AML-193 (cell line): ENCODE results near the gene TMEM191C.
"Not testable (repeated sequence)": the region's sequence is repeated elsewhere in the genome, so short reads cannot be mapped to it uniquely, and the experiment has no call there.

ENCODE experiments used
- DNase-seq, 2 experiments: peaks; one replicate each; lab custom pipeline; 2025; lab: John Stamatoyannopoulos, UW

TMEM191C gene

DNA sequence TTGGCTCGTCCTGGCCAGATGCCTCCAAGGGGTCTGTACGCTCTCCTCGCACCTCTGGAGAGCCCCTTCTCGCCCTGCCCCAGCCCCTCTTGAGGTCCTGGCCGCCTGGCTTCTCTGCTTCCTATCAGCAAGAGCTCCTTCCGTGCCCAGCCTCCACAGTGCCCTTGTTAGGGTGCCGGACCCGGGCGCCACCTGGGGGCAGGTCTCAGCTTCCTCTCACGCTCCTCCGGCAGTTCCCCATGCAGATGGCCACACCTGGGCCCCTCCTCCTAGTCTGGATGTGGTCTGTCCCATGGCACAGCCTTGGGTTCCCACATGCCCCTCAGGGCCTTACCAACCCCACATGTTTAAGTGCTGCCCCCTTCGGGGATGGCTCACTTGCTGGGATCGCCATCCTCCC, 6.5 kb downstream of the TMEM191C start:
- DNase-seq = not testable (repeated sequence)

DNA sequence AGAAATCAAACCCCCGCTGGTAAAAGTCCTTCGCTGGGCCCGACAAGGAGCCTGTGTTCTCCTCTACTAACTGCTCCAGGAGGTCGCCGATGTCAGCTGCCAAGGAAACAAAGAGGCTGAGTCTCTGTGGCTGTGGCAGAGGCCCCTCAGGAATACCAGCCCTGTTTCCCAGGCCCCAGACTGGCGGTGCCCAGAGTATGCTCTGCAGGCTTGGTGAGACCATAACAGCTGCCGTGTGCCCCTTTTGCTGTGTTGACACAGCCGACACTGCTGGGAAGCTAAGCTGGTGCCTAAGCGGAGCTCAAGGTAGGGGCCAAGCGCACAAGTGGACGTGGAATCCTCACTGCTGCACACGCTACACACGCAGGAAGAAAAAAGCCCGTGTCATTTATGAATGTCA, 16.9 kb downstream of the TMEM191C start:
- DNase-seq = not testable (repeated sequence)

DNA sequence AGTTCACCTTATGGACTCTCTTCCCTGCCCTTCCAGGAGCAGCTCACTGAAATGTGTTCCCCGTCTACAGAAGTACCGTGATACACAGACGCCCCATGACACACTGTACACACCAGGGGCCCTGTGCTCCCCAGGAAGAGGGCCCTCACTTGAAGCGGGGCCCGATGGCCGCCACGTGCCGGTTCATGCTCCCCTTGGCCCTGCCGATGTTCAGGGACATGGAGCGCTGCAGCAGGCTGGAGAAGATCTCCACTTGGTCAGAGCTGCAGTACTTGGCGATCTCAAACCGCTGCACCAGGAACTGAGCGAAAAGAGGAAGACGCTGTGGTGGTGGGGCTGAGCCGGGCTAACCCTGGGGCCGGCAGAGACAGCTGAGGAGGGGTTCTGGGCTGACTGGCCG, 20.5 kb downstream of the TMEM191C start:
- not testable (repeated sequence) for DNase-seq

DNA sequence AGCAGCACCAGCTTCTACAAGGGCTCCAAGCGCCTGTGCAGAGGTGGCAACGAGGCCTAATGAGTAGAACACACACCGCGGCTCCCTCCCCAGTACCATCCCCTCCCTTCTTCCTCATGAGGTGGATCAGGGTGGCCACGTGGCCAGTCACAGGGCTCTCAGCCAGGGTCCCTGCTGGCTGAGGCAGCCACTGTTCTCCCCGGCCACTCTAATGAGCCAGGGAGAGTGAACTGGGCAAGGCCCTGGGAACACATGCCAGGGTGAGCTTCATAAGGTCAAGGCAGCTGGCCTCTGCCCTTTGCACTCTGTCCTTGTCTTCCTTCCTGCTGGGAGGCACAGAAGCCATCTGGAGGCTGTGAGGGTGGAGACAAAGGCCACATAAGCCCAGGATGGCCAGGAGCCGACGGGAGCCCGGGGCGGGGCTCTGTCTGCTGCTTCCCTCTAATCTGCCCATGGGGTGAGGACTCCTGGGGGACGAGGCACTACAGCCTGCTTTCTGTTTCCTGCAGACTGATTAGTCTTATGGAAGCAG, 22.0 kb downstream of the TMEM191C start:
- DNase-seq = not testable (repeated sequence)

DNA sequence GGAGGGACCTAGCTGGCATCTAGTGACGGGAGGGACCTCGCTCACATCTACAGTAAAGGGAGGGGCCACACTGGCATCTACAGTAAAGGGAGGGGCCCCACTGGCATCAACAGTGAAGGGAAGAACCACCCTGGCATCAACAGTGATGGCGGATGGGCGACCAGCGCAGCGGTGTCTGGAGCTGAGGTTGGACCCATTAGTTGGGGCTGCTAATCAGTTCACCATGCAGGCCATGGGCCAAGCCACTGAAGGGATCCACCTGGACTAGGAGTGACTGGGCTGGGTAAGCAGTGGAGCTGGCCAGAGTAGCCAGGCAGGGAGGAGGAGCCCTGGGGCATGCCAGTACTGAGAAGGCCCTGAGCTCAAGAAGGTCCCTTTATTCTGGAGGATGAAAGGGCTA, 23.4 kb downstream of the TMEM191C start:
- not testable (repeated sequence) for DNase-seq

DNA sequence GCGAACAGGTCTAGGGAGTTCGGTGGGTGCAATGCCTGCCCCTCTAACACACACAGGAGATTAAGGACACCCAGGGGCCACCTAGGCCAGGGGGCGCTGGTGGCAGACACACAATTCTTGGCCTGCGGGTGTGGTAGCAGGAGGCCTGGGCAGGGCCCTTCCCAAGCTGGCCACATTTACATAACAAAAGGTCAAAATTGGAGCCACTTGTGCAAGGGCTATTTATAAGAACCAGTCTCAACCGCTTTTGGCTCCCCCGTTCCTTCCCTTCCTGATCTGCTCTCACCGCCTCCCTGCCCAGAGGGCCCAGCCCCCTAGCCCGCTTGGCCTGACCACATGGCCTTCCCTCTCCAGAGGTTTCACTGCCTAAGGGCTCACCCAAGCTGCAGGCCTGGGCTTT, 25.1 kb downstream of the TMEM191C start:
- DNase-seq = not testable (repeated sequence)

DNA sequence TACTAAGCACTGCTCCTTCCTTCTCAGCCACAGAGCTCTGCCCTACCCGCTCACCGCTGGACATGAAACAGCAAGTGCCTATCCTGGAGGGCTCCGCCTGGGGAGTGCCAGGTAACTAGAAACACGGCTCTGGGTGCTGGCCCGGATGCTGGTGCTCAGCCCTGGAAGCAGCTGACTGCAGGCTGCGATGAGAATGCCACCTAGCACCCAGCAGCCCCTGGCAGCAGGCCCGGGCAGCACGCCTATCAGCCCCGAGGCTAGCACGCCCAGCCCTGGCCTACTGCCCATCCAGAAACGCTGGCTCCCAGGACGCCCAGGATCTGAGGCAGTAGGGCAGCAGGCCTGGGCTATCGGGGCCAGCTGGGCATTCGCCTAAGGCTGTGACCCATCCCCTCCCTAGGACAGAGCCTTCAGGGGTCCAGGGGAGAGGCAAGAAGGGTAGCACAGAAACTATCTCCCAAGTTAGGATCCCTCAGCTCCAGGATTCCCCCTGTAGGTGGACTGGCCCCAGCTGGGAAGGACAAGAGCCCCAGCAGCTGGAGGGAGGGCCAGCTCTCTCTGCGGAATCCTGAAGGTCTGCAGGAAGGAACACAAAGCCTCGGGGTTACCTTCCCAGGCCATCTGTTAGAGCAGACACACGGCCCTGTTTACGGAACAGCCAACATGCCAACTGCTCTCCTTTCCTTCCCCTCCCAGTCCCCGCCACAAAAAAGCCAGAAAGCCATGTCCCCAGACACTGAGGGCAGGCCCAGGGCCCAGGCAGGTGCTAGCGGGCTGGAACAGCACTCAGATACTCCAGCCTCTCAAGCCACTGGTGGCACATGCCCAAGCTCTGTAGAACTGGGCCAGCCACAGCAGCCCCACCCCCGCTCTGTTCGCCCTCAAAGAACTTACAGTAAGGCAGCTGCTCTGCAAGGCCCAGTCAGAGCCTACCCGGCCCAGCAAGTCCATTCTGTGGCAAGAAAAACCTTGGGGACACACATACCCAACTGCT, 26.9 kb downstream of the TMEM191C start:
- DNase-seq = not testable (repeated sequence)

DNA sequence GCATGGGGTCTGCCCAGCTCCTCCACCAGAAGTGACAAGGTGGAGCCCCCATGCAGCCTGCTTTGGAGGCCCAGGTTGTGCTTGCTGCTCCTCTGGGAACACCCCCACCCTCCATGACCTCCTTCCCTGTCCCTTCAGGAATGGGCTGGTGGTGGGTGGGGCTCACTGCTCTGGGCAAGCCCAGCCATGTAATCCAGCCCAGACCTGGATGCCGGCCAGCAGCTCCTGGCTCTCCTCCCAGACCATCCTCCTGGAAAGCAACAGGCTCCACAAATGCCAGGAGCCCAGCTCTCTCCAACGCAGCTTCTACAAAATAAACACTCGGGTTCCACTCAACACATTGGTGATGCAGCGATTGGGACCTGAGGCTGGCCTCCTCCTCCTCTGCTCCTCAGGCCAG, 30.8 kb downstream of the TMEM191C start:
- not testable (repeated sequence) for DNase-seq

DNA sequence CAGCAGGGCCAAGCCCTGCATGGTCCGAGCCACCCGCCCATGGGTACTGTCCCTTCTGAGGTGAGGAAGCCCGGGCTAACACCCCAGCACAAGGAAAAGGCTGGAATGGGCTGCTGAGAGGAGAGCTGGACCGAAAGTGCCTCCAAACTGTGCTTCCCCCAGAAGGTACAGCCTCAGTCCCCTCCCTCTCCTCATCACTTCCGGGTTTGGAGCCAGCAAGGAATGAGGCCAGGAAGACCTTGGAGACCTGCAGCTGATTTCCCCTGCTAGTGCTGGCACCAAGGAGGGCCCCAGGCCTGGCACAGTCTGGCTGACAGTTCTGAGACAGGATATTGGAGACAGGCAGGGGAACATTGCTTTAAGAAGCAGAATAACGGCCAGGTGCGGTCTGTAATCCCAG, 31.3 kb downstream of the TMEM191C start:
- not testable (repeated sequence) for DNase-seq

DNA sequence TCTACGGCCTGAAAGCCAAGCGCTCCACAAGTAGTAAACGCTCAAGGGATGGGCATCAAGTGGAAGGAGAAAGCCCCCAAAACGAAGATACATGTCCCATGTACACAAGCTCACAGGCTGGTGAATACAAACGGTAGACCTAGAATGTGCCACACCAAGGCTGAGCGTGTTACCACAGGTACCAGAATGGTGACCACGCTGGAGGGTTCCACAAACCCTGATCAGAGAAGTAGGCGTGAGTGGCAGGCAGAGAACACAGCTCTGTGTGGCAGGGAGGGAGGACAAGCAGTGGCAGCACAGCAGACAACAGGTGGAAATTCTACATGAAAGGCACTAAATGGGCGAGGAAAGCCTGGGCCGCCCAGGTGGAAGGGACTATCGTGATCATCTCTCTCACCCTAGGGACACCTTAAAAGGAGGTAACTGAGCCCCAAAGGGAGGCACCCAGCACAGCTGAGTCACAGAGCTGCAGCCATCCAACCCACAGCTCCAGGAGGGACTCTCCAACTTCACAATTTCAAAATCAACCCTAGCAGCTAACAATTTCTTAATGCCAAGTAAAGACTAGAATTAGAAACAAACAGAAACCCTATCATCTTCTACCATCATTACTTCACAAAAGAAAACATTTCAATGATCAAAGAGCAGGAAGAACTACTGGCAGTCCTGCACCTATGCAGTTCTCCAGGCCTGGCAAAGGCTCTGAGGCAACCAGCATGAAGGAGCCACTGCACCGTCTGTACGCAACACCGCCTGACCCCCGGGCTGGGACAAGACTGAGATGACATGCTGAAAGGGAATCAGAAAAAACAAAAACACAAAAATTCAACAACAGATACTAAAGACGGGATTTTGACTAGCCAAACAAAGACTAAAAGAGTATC, 32.7 kb downstream of the TMEM191C start:
- not testable (repeated sequence) for DNase-seq

DNA sequence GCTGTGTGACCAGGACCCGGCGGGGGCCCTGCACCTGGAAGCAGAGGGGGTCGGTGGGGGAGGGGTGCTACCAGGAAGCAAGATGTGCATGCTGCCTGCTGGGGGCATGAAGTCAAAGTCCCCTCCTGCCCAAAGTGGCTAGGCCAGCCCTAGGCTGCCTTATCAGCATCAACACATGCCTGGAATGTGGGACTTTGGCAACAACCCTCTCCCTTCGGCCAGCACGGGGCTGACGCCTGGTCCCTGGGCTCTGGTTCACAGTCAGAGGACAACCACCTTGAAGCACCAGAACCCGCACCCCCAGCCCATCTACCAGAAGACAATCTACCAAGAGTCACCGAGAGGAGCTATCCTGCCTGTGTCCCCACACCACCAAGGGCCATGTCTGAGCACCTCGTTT, 43.2 kb downstream of the TMEM191C start:
- not testable (repeated sequence) for DNase-seq

DNA sequence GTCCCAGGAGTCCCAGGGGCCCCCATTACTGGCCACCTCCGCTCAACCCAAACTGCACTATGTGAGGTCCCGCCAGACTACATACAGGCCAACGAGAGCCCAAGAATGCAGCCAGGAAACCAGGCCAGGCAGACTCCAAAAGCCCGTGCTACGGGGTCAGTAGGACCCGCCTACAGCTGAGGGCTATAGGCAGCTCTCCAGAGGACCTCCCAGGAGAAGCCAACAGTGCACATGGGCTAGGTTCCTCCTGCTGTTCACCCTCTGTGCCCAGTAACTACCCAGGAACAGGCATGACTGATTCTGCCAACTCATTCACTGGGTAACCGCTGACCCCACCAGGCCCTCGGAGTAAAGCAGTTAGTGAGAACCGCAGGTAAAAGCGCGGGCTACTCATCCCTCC, 44.8 kb downstream of the TMEM191C start:
- DNase-seq = not testable (repeated sequence)

DNA sequence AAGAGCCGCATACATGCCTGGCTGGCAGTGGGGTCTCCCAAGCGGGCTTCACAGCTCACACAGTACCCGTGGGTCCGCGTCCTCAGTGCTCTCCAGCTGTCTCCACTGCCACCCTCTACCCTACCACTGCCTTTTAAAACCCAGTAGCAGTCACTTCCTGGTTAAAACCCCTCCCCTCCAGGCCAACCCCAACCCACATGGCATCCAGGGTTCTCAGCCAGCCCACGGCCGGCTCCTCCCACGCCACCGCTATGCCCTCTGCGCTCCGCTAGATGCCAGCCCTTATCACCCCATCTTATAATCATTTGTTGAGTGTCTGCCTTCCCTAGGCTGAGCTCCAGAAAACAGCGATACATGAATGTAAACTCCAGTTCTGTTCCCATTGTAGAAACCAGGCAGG, 46.9 kb downstream of the TMEM191C start:
- not testable (repeated sequence) for DNase-seq

DNA sequence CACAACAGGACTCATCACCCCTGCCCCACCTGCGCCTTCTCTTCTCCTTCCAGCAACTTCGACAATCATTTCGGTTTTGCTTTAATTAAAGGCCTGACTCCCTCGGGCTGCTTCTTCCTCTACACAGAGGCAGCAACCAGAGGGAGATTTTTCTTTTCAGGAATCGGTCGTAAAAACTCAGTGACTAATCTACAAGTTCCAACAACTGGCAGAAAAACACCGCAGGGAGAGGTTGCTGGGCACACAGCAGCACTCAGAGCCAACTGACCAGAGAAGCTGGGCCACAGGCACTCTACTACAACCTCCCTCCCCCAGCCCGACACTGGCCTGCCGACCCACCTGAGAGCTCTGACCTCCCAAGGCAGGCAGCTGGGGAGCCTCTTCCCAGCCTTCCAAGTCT, 48.0 kb downstream of the TMEM191C start:
- not testable (repeated sequence) for DNase-seq

DNA sequence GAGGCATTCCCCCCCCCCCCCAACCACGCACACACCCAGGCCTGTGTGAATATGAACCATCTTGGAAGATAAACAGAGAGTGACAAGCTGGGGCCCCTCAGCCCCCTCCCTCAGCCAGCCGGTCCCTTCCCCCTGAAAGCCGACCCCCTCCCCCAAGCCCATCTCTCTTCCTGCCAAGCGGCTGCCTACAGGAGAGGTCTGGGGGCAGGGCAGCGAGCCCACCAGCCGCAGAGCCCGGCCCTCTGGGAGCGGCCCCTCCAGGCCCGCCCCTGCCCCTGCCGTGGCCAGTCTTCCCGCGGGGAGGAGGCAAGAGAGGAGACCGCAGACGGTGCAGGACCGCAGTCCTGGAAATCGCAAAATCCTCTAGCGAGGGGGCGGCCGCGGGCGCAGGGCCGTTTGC, 49.3 kb downstream of the TMEM191C start:
- DNase-seq = not testable (repeated sequence)

DNA sequence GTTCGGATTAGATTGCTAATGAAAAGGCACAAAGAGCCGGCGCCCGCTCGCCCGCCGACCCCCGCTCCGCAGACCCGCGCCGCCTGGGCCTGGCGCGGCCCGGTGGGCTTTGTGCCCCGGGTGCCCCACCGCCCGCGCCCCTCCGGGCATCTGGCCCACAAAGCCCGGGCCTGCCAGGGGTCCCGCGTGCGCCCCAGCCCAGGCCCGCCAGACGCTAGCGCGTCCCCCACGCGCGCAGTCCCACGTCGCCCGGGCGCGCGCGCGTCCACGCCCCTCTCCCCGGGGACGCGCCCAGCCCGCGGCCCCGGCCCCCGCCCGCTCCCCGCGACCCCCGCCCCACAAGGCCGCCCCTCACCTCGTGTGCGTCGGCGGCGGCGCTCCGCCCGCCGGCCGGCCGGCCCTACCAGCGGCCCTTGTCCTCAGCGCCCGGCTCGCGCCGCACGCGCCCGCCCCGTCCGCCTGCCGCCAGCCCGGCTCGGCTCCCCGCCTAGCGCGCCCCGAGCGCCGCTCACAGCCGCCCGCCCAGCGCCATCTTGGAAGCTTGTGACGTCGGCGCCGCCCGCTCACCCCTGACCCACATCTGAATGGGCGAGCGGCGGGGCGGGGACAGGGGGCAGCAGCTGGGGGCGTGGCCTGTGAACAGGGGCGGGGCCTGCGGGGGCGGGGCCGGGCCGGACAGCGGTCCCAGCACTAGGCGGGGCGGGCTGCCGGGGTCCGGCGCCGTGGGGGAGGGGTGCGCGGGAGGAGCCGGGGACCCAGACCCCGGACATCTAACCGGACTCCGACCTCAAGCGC, 50.0 kb downstream of the TMEM191C start:
- DNase-seq = not testable (repeated sequence)
